ENCODE results near the gene PFDN1.

The PFDN1 gene

DNA sequence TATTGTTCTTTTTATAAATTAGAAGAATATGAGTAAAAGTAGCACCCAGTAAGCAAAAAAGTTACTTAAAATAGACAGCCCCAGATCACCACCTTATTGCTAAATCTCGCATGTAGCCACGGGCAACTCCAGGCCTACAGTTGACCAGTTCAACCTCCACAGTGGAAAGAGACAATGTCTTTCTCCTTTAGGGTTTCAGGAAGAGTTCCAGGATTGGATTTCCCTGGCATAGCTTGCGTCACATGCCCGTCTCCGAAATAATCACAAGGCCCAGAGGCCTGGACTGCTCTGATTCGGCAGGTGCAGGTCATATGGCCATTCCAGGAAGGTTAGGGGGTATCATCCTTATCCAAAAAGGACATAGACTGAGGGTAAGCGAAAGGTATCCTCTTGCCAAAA, 9.9 kb upstream of the PFDN1 start:
- DNase-seq (ENCODE audit: low read depth, low spot score): no peak
- TF ChIP-seq, protein P1, sequence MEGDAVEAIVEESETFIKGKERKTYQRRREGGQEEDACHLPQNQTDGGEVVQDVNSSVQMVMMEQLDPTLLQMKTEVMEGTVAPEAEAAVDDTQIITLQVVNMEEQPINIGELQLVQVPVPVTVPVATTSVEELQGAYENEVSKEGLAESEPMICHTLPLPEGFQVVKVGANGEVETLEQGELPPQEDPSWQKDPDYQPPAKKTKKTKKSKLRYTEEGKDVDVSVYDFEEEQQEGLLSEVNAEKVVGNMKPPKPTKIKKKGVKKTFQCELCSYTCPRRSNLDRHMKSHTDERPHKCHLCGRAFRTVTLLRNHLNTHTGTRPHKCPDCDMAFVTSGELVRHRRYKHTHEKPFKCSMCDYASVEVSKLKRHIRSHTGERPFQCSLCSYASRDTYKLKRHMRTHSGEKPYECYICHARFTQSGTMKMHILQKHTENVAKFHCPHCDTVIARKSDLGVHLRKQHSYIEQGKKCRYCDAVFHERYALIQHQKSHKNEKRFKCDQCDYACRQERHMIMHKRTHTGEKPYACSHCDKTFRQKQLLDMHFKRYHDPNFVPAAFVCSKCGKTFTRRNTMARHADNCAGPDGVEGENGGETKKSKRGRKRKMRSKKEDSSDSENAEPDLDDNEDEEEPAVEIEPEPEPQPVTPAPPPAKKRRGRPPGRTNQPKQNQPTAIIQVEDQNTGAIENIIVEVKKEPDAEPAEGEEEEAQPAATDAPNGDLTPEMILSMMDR (IDR thresholded peaks at IDR 0.05; ENCODE audit: low read depth, low read length): no peak
- H3K4me3 ChIP-seq (ENCODE audit: low read depth, low read length): no peak overlapping the region
- in situ Hi-C loops (cut with HindIII; ENCODE audit: low sequenced_read_pairs): no loop called here

- H3K4me3 ChIP-seq (ENCODE audit: low read depth, low read length): no peak overlapping the region
- peak; percentile 95 for DNase-seq (ENCODE audit: low read depth, low spot score)
- in situ Hi-C loops (cut with HindIII; ENCODE audit: low sequenced_read_pairs): no loop called here
- TF ChIP-seq, protein P1 (IDR thresholded peaks at IDR 0.05; ENCODE audit: low read depth, low read length): no peak
Observed at GRCh38 chr5:140312067-140312790, 9.3 kb upstream of the PFDN1 start.

DNA sequence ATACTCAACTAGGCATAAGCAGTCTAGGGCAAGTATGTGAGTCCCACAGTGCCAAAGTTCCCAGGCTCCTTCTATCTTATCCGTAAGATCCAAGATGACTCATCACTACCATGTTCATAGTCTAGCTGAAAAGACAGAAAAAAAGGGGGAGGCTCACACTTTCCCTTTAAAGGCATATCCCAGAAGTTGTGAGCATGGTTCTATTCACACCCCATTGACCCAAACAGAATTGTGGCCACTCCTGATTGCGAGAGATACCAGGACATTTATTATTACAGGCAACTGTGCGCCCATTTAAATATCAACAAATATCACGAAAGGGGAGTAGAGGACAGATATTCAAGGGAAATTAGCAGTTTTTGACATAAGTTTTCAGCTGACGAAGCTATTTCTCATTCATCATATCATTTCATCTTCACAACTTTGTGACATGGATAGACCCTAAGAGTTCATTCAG, 8.1 kb upstream of the PFDN1 start:
- DNase-seq (ENCODE audit: low read depth, low spot score): peak; percentile 92
- in situ Hi-C loops (cut with HindIII; ENCODE audit: low sequenced_read_pairs): no loop called here
- no peak overlapping the region for H3K4me3 ChIP-seq (ENCODE audit: low read depth, low read length)
- TF ChIP-seq, protein P1 (IDR thresholded peaks at IDR 0.05; ENCODE audit: low read depth, low read length): no peak

DNA sequence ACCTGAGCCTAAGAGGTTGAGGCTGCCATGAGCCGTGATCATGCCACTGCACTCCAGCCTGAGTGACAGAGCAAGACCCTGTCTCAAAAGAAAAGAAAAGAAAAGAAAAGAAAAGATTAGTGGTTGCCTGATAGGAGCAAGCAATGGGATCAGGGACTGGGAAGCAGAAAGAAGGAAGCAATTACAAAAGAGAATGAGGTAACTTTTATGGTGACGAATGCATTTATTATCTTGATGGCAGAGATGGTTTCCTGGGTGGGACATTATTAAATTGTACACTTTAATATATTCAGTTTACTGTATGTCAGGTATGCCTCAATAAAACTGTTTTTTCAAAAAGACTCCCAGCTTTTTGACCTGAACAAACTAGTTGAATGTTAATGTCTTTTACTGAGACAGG, 7.5 kb upstream of the PFDN1 start:
- no peak overlapping the region for H3K4me3 ChIP-seq (ENCODE audit: low read depth, low read length)
- no peak for DNase-seq (ENCODE audit: low read depth, low spot score)
- in situ Hi-C loops (cut with HindIII; ENCODE audit: low sequenced_read_pairs): no loop called here
- TF ChIP-seq, protein P1 (IDR thresholded peaks at IDR 0.05; ENCODE audit: low read depth, low read length): no peak

DNA sequence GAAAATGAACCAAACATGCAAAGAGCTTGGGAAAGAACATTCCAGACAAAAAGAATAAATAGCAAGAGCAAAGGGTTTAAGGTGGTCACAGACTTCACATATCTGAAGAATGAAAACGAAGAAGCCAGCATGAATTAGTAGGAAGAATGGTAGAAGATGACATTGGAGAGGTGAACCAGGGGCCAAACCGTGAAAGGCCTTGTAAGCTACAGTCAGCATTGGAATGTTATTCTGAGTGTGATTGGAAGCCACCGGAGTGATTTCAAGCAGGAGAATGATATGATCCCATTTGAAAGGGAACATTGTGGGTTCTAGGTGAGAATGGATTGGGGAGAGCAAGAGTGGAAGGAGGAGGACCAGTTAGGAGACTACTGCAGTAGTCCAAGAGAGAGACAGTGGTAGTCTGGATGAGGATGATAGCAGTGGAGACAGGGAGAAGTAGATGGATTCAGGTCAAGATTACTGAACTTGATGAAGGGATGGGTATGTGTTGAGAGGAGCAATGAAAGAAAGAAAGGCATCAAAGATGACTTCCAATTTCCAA, 6.9 kb upstream of the PFDN1 start:
- in situ Hi-C loops (cut with HindIII; ENCODE audit: low sequenced_read_pairs): no loop called here
- H3K4me3 ChIP-seq (ENCODE audit: low read depth, low read length): no peak overlapping the region
- no peak for DNase-seq (ENCODE audit: low read depth, low spot score)
- TF ChIP-seq, protein P1 (IDR thresholded peaks at IDR 0.05; ENCODE audit: low read depth, low read length): no peak

- in situ Hi-C loops (cut with HindIII; ENCODE audit: low sequenced_read_pairs): no loop called here
- no peak overlapping the region for H3K4me3 ChIP-seq (ENCODE audit: low read depth, low read length)
- TF ChIP-seq, protein P1 (IDR thresholded peaks at IDR 0.05; ENCODE audit: low read depth, low read length): no peak
- no peak for DNase-seq (ENCODE audit: low read depth, low spot score)
Observed at GRCh38 chr5:140305471-140305870, 2.6 kb upstream of the PFDN1 start.
